K562 (cell line): Measurements from ENCODE around the gene FLOT2. TPM values are rescaled to one million over a fixed set of nuclear protein-coding genes. Genes with fewer than 3 reads are reported as not detected.

Source experiments
- CBFA2T3 ChIP-seq: fragments of 450-650 bp; IDR thresholded peaks from 2 replicates; pipeline ENCODE4 v1.6.1; 2017
- DNMT1 ChIP-seq: fragments of 450-650 bp; IDR thresholded peaks from 2 replicates; pipeline ENCODE4 v1.6.1; 2016; ENCODE audit warnings: antibody characterized with exemption, mild to moderate bottlenecking
- E2F5 ChIP-seq: sonication (generic); formaldehyde crosslinking; IDR thresholded peaks from 2 replicates; pipeline ENCODE4 v1.8.0; 2022; ENCODE audit warnings: mild to moderate bottlenecking, missing genetic modification reagents
- E2F6 ChIP-seq, 2 experiments: IDR thresholded peaks; 2 replicates each; pipeline ENCODE4 v1.6.1; 2011; ENCODE audit warnings: borderline replicate concordance in 1 of 2, control low read depth in 1 of 2, low read depth in 1 of 2, low read length in 1 of 2, mild to moderate bottlenecking in 1 of 2, mixed read lengths in 1 of 2, moderate library complexity in 1 of 2; ENCODE audit not compliant: insufficient read depth in 1 of 2, insufficient read length in 1 of 2, poor library complexity in 1 of 2, severe bottlenecking in 1 of 2; ENCODE audit errors: extremely low read depth in 1 of 2
- JUND ChIP-seq, 2 experiments: IDR thresholded peaks; 2 replicates in 1 of 2; 3 replicates in 1 of 2; pipeline ENCODE4 v1.6.1; 2011; ENCODE audit warnings: borderline replicate concordance in 2 of 2, low read depth in 2 of 2, low read length in 2 of 2, improper control_type of control experiment in 1 of 2, missing biosample characterization in 1 of 2, missing genetic modification characterization in 1 of 2, missing genetic modification reagents in 1 of 2
- PBX2 ChIP-seq, 2 experiments: IDR thresholded peaks in 1 of 2; conservative IDR thresholded peaks in 1 of 2; 2 replicates each; pipeline ENCODE4 v1.6.1; 2016; ENCODE audit warnings: low read depth in 2 of 2, mild to moderate bottlenecking in 1 of 2, missing compliant biosample characterization in 1 of 2, missing genetic modification characterization in 1 of 2, moderate library complexity in 1 of 2
- PCBP1 ChIP-seq: fragments of 200-400 bp; formaldehyde crosslinking; IDR thresholded peaks from 2 replicates; pipeline ENCODE4 v1.6.1; 2018; ENCODE audit warnings: mild to moderate bottlenecking, low read depth, low read length; ENCODE audit not compliant: poor library complexity, severe bottlenecking
- PHTF2 ChIP-seq: fragments of 250-450 bp; sonication (Bioruptor Pico); IDR thresholded peaks from 2 replicates; pipeline ENCODE4 v1.5.0; 2021; ENCODE audit warnings: mild to moderate bottlenecking
- POLR2G ChIP-seq: fragments of 200-400 bp; formaldehyde crosslinking; IDR thresholded peaks from 2 replicates; pipeline ENCODE4 v1.6.1; 2017; ENCODE audit warnings: low read depth, mild to moderate bottlenecking, antibody characterized with exemption, low read length, moderate library complexity
- PRMT5 ChIP-seq: sonication (generic); formaldehyde crosslinking; IDR thresholded peaks from 2 replicates; pipeline ENCODE4 v1.5.0; 2020; ENCODE audit warnings: missing genetic modification reagents
- RAD51 ChIP-seq: fragments of 450-650 bp; IDR thresholded peaks from 2 replicates; pipeline ENCODE4 v1.7.1; 2016; ENCODE audit warnings: low read depth, mild to moderate bottlenecking, borderline replicate concordance
- RBM15 ChIP-seq: fragments of 200-400 bp; formaldehyde crosslinking; IDR thresholded peaks from 2 replicates; pipeline ENCODE4 v1.6.1; 2018; ENCODE audit warnings: mild to moderate bottlenecking, low read length, moderate library complexity; ENCODE audit not compliant: insufficient read depth
- RFX7 ChIP-seq: fragments of 250-450 bp; sonication (Bioruptor Pico); IDR thresholded peaks from 2 replicates; pipeline ENCODE4 v1.5.1; 2021; ENCODE audit warnings: mild to moderate bottlenecking
- STAT5B ChIP-seq: fragments of 250-450 bp; sonication (Bioruptor Pico); IDR thresholded peaks from 2 replicates; pipeline ENCODE4 v1.8.0; 2021; ENCODE audit warnings: mild to moderate bottlenecking, inconsistent platforms
- ZNF121 ChIP-seq: sonication (generic); formaldehyde crosslinking; conservative IDR thresholded peaks from 2 replicates; pipeline ENCODE4 v1.8.0; 2022; ENCODE audit warnings: missing genetic modification reagents
- ZNF212 ChIP-seq: fragments of 450-650 bp; formaldehyde crosslinking; IDR thresholded peaks from 2 replicates; pipeline ENCODE4 v1.4.0; 2020; ENCODE audit warnings: mild to moderate bottlenecking
- ZNF277 ChIP-seq: fragments of 250-450 bp; sonication (Bioruptor Pico); IDR thresholded peaks from 2 replicates; pipeline ENCODE4 v1.8.0; 2022; ENCODE audit warnings: inconsistent platforms, mild to moderate bottlenecking, moderate library complexity, borderline replicate concordance
- polyA plus RNA-seq, 8 experiments: library from polyadenylated mRNA; depleted of rRNA in 4 of 8; stranded (reverse) in 5 of 8; unstranded in 3 of 8; fragments of >200 nt; fragmentation: Nextera tagmentation in 2 of 8; fragmentation: Illumina TruSeq in 1 of 8; extraction: Ambion mirVana in 2 of 8; extraction: Trizol in 1 of 8; gene quantifications; 2 replicates each; pipeline versions ENCODE4 v1.2.1 to v1.2.3, GENCODE V29; 2011 to 2014; ENCODE audit warnings: inconsistent platforms in 1 of 8, missing spikeins in 1 of 8
- total RNA-seq, 7 experiments: library from RNA; depleted of rRNA in 6 of 7; stranded (reverse); fragments of >200 nt in 6 of 7; fragmentation: Illumina TruSeq in 2 of 7; extraction: Trizol in 2 of 7; gene quantifications; 2 replicates each; pipeline versions ENCODE4 v1.2.1 to v1.2.3, GENCODE V29; 2011 to 2021; ENCODE audit warnings: low replicate concordance in 1 of 7
- TF ChIP-seq, protein P1 (sequence below): fragments of 450-650 bp; IDR thresholded peaks from 2 replicates; pipeline ENCODE4 v1.6.1; 2016; ENCODE audit warnings: antibody characterized with exemption

Gene FLOT2
- total and polyA plus RNA-seq, 9 of the 15 experiments (the other 6 are each of a cell fraction or from before 2014, with no cell fraction given): 17.5 to 138 (median 41.7) TPM

DNA sequence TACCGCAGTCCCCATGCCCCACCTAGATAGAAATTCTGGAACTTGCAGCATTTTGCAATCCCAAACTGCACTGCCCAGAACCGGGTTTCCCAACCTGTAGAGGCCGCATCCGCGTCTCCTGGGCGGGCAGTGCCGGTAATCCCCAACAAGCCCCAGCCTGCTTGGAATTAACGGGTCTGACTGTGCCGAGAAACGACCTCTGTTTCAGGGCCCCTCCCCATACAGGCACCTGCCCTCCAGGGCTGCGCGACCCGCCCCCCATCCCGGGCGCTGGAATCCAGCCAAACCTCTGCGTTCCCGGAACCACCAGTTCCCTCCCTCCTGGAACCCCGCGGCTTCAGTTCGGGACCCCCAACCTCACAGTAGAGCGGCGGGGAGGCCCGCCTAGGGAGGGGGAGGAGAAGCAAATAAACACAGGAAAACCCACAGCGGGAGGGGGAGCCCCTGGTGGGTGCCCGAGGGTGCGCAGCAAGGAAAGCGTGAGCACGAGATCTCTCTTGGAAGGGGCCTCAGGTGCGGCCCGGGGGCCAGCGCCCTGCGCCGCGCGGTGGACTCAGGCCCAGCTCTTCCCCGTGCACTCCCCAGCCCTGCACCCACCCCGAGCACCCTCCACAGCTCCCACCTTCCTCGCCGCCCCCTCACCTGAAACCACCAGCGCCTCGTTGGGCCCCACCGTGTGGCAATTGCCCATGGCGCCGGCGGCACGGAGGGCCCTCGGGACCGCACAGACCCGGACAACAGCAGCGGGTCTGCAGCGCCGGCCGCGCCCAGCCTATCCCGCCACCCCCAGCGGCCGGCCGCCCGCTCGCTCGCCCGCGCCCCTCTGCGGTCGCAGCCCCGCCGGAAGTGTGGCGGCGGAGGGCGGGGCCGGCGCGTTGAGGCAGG, at the start of gene FLOT2 (continued):
- TF ChIP-seq STAT5B (CRISPR knock-in tag): no peak
- no peak for TF ChIP-seq RBM15
- TF ChIP-seq CBFA2T3: no peak
- no peak for TF ChIP-seq ZNF277 (CRISPR knock-in tag)
- TF ChIP-seq PCBP1: peak; percentile 62
- TF ChIP-seq E2F6 (IDR thresholded peaks at IDR 0.05; ENCODE audit: borderline replicate concordance in 1 of 2, extremely low read depth in 1 of 2, insufficient read depth in 1 of 2, insufficient read length in 1 of 2, low read depth in 1 of 2, low read length in 1 of 2, poor library complexity in 1 of 2, severe bottlenecking in 1 of 2): peak; percentile 54 to 86
- TF ChIP-seq E2F5 (CRISPR knock-in tag): no peak
- no peak for TF ChIP-seq PHTF2 (CRISPR knock-in tag)
- no peak for TF ChIP-seq RAD51
- peak; percentile 93 for TF ChIP-seq POLR2G
- TF ChIP-seq, protein P1, sequence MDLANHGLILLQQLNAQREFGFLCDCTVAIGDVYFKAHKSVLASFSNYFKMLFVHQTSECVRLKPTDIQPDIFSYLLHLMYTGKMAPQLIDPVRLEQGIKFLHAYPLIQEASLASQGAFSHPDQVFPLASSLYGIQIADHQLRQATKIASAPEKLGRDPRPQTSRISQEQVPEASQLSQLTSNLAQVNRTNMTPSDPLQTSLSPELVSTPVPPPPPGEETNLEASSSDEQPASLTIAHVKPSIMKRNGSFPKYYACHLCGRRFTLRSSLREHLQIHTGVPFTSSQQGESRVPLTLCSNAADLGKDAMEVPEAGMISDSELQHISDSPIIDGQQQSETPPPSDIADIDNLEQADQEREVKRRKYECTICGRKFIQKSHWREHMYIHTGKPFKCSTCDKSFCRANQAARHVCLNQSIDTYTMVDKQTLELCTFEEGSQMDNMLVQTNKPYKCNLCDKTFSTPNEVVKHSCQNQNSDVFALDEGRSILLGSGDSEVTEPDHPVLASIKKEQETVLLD: no peak
- TF ChIP-seq JUND (IDR thresholded peaks at IDR 0.05; ENCODE audit: borderline replicate concordance, low read depth, low read length): 0 out of 2 replicates have a peak, but pooled peaks have one; percentile 7
- TF ChIP-seq JUND (tag; IDR thresholded peaks at IDR 0.05; ENCODE audit: borderline replicate concordance, low read depth, low read length): no peak; the same call in 2 of the 3 replicates
- no peak for TF ChIP-seq ZNF121 (CRISPR knock-in tag)
- TF ChIP-seq PBX2 (CRISPR knock-in tag; IDR thresholded peaks at IDR 0.05; ENCODE audit: low read depth): 0 out of 2 replicates have a peak, but pooled peaks have one; percentile 2
- no peak for TF ChIP-seq PBX2 (tag; conservative IDR thresholded peaks at IDR 0.05; ENCODE audit: low read depth)
- no peak for TF ChIP-seq DNMT1
- no peak for TF ChIP-seq RFX7 (CRISPR knock-in tag)
- TF ChIP-seq ZNF212: peak; percentile 91
- no peak for TF ChIP-seq PRMT5 (CRISPR knock-in tag)
